Activated CD4-positive, alpha-beta memory T cell treated with anti-CD3 and anti-CD28 coated beads, Interleukin-2, amount 10 ng/mL, durations not matched to agents 7 days and 5 days (primary cell): Measurements from ENCODE around the gene FAM107B. TPM values are rescaled to one million over a fixed set of nuclear protein-coding genes. Genes with fewer than 3 reads are reported as not detected.
A peak's percentile ranks its signal among the peaks of the same experiment; 100 is the strongest.

ENCODE experiments used
- CTCF ChIA-PET: fragments of 350-600 bp; sonication (Branson Sonifier 250); formaldehyde crosslinking; loops from one replicate; lab custom pipeline; 2021; ENCODE audit warnings: antibody characterized with exemption, inconsistent platforms; lab: Charles Lee
- POLR2A ChIA-PET: fragments of 350-600 bp; sonication (Branson Sonifier 250); formaldehyde crosslinking; loops from one replicate; lab custom pipeline; 2021; ENCODE audit warnings: antibody characterized with exemption; lab: Charles Lee
- DNase-seq: peaks from one replicate; pipeline ENCODE4 v3.0.0-alpha.2; 2020
- H3K27ac Mint-ChIP-seq: one replicate; pipeline ENCODE4 v1.8.0; 2021; ENCODE audit warnings: mild to moderate bottlenecking, mixed read lengths
- H3K27me3 Mint-ChIP-seq: one replicate; pipeline ENCODE4 v1.8.0; 2021; ENCODE audit warnings: mixed read lengths
- H3K36me3 Mint-ChIP-seq: one replicate; pipeline ENCODE4 v1.8.0; 2021; ENCODE audit warnings: low read depth, mixed read lengths
- H3K4me1 Mint-ChIP-seq: one replicate; pipeline ENCODE4 v1.8.0; 2021; ENCODE audit warnings: mixed read lengths
- H3K4me3 Mint-ChIP-seq: one replicate; pipeline ENCODE4 v1.8.0; 2021; ENCODE audit warnings: mild to moderate bottlenecking, mixed read lengths
- H3K9me3 Mint-ChIP-seq: one replicate; pipeline ENCODE4 v1.8.0; 2021; ENCODE audit warnings: mixed read lengths
- total RNA-seq, 2 experiments: library from RNA; stranded (reverse); gene quantifications; one replicate each; pipeline ENCODE4 v1.2.3, GENCODE V29; 2021

The FAM107B gene
- total RNA-seq, 2 experiments from 2014 or later = 229 to 235 TPM

DNA sequence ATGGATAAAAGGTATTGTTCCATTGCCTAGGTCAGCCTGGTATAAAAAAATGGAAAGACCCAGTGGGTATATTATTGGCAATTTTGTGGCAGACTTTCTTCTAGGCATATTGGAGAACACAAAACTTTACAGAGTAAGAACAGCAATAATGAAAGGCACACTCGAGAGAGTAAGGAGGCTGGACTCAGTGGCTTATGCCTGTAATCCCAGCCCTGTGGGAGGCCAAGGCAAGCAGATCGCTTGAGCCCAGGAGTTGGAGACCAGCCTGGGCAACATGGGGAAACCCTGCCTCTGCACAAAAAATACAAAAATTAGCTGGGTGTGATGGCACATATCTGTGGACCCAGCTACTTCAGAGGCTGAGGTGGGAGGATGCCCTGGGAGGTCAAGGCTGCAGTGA is 158.2 kb downstream of the FAM107B start:
- Mint-ChIP-seq H3K27ac (no peak overlapping the region), H3K27me3 (no peaks in the 10 kb centered on the region), H3K4me3 (no peak overlapping the region), H3K4me1 (peaks cover 28% of the 10 kb centered on the region), H3K36me3 (no peaks in the 10 kb centered on the region), H3K9me3 (no peaks in the 10 kb centered on the region)
- CTCF ChIA-PET = interaction anchor here (1.1 kb wide), 1 partner anchor 8 kb away, joined by 3 read pairs; no protein-coding TSS in a partner anchor
- no peak for DNase-seq
- POLR2A ChIA-PET = interaction anchor here (0.7 to 1.5 kb wide), 3 partner anchors 11 to 44 kb away, joined by 3 to 5 read pairs (median 4); no protein-coding TSS in a partner anchor

DNA sequence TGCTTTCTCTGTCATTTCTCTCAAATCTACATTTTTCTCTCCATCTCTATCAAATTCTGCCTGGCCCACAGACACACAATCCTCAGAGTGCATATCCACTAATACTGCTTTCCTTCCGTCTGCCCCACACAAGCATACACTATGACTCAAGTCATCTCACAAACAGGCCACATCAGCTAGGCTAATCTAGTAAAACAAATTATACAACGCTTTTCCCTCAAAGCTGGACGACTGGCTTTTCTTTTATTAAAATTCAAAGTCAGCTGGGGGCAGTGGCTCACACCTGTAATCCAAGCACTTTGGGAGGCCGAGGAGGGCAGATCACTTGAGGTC is 161.1 kb downstream of the FAM107B start:
- peaks cover 30% of the 10 kb centered on the region for H3K4me1 Mint-ChIP-seq
- no peak for DNase-seq
- H3K4me3 Mint-ChIP-seq = no peak overlapping the region
- no peaks in the 10 kb centered on the region for H3K9me3 Mint-ChIP-seq
- no peak overlapping the region for H3K27ac Mint-ChIP-seq
- H3K36me3 Mint-ChIP-seq = no peaks in the 10 kb centered on the region
- POLR2A ChIA-PET = interaction anchor here (1.2 to 1.9 kb wide), 2 partner anchors 8 to 9 kb away, joined by 4 to 9 read pairs; no protein-coding TSS in a partner anchor
- CTCF ChIA-PET = no interaction called here
- H3K27me3 Mint-ChIP-seq = no peaks in the 10 kb centered on the region

DNA sequence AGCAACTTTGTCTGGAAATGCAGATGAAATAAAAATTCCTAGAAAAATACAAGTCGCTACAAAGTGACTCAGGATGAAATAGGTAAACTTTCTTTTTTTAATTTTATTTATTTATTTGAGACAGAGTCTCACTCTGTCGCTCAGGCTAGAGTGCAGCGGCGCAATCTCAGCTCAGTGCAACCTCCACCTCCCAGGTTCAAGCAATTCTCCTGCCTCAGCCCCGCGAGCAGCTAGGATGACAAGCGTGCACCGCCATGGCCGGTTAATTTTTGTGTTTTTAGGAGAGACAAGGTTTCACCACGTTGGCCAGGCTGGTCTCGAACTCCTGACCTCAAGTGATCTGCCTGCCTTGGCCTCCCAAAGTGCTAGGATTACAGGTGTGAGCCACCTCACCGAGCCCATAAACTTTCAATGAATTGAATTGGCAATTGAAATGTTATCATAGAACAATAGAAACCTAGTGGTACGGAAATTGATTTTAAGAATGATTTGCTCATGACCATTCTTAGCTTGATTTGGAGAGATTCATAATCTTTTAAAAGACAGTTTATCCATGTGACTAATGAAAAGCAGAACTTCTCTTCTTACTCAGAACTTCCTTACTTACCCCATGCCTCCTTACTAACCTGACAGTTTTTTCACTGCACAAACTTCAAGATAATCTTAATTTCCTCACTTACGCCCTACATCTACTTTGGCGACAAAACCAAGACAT is 161.7 kb downstream of the FAM107B start:
- Mint-ChIP-seq H3K9me3 (no peaks in the 10 kb centered on the region), H3K36me3 (no peaks in the 10 kb centered on the region), H3K4me1 (peaks cover 32% of the 10 kb centered on the region), H3K27ac (no peak overlapping the region), H3K27me3 (no peaks in the 10 kb centered on the region), H3K4me3 (no peak overlapping the region)
- CTCF ChIA-PET = no interaction called here
- no peak for DNase-seq
- POLR2A ChIA-PET = interaction anchor here (1.2 to 1.9 kb wide), 2 partner anchors 8 to 10 kb away, joined by 4 to 9 read pairs; no protein-coding TSS in a partner anchor

DNA sequence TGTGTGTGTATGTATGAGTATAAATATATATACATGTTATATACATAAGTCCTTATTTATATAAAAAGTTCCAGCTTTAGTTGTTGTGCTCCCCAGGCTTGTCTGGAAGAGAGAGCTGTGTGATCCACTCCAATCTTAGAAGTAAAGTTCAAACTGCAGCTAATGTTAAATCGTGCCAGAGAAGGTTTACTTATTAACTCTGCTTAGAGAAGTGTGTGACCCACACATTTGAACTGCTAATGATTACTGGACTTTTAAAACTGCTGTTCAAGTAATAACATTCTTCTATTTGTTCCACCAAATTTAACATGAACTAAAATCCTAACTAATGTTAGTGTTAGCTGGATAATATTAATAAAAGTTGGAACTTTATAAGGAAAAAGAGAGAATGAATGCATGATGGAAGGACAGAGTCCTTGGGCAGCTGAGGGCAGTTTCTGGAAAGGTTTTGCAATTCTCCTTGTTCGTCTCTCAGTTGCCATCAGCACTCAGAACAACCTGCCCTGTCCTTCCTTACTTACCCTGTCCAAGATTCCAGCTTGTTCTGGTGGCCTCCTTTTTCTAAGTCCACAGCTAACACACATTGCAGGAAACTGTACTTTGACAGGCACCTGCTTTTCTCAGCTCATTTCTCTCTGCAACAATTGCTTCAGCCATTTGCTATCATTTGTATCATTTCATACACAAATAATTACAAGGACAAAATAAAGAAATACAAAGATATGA is 162.6 kb downstream of the FAM107B start:
- H3K27ac Mint-ChIP-seq = no peak overlapping the region
- no peak for DNase-seq
- H3K27me3 Mint-ChIP-seq = no peaks in the 10 kb centered on the region
- H3K4me1 Mint-ChIP-seq = peaks cover 31% of the 10 kb centered on the region
- no peaks in the 10 kb centered on the region for H3K9me3 Mint-ChIP-seq
- H3K36me3 Mint-ChIP-seq = peaks cover 2% of the 10 kb centered on the region
- ChIA-PET CTCF (no interaction called here), POLR2A (no interaction called here)
- no peak overlapping the region for H3K4me3 Mint-ChIP-seq

DNA sequence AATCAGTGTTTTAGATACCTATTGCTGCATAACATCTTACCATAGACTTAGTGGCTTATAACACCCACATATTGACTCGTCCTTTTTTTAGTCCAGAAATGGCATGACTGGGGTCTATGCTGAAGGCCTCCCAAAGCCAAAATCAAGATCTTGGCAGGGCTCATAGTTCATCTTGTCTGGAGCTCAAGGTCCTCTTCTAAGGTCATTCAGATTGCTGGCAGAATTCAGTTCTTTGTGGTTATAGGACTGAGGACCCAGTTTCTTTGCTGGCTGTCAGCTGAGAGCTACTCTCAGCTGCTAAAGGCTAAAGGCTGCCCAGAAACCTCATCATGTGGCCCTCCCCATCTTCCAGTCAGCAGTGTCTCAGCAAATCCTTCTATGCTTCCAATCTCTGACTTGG is 165.5 kb downstream of the FAM107B start:
- Mint-ChIP-seq H3K36me3 (peaks cover 14% of the 10 kb centered on the region), H3K27ac (no peak overlapping the region), H3K4me1 (peaks cover 42% of the 10 kb centered on the region), H3K27me3 (no peaks in the 10 kb centered on the region), H3K4me3 (no peak overlapping the region), H3K9me3 (no peaks in the 10 kb centered on the region)
- CTCF ChIA-PET = no interaction called here
- POLR2A ChIA-PET = interaction anchor here (2.3 kb wide), 1 partner anchor 39 kb away, joined by 6 read pairs; no protein-coding TSS in a partner anchor
- DNase-seq = no peak

DNA sequence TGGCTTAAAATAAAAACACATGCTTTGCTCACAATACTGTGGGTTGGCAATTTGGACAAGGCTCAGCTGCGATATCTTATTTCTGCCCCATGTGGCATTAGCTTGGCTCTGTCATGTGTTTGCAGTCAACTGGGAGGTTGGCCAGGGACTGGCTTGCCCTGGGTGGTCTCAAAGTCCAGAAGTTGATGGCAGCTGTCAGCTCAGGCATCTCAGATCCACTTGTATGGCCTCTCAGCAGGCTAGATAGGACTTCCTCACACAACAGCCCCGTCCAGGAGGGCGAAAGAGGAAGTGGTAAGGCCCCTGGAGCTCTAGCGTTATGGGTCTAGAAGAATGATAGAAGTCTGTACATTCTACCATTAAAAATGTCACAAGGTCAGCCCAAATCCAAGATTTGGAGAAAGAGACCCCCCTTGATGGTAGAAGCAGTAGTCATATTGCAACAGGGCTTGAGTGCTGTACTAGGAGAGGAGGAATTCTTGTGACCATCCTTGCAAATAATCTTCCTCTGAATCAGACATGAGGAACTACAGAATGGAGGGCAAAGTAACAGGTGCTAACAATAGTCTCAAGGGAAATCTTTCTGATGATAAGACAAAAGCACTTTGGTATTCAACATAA is 166.2 kb downstream of the FAM107B start:
- ChIA-PET POLR2A (interaction anchor here (2.3 kb wide), 1 partner anchor 40 kb away, joined by 6 read pairs; no protein-coding TSS in a partner anchor), CTCF (no interaction called here)
- H3K4me1 Mint-ChIP-seq = peaks cover 41% of the 10 kb centered on the region
- no peak overlapping the region for H3K4me3 Mint-ChIP-seq
- no peak overlapping the region for H3K27ac Mint-ChIP-seq
- no peaks in the 10 kb centered on the region for H3K27me3 Mint-ChIP-seq
- peaks cover 14% of the 10 kb centered on the region for H3K36me3 Mint-ChIP-seq
- no peak for DNase-seq
- no peaks in the 10 kb centered on the region for H3K9me3 Mint-ChIP-seq

DNA sequence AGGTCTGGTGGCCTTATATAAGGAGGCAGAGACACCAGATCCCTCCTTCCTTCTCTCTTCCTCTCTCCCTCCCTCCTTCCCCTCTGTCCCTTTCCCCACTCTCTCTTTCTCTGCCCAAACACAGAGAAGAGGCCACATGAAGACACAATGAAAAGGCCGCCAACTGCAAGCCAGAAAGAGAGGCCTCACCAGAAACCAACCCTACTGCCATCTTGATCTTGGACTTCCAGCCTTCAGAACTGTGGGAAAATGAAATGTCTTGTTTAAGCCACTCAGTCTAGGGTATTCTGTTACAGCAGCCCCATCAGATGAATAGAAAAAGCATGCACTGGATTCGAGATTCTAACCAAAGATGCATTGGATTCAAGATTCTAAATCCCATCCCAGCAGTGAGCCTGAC is 168.1 kb downstream of the FAM107B start:
- CTCF ChIA-PET = interaction anchor here (1.3 kb wide), 1 partner anchor 70 kb away, joined by 4 read pairs; no protein-coding TSS in a partner anchor
- Mint-ChIP-seq H3K9me3 (no peaks in the 10 kb centered on the region), H3K27ac (no peak overlapping the region), H3K27me3 (no peaks in the 10 kb centered on the region), H3K4me3 (no peak overlapping the region), H3K36me3 (peaks cover 31% of the 10 kb centered on the region), H3K4me1 (peaks cover 38% of the 10 kb centered on the region)
- POLR2A ChIA-PET = interaction anchor here (0.8 to 3.4 kb wide), 4 partner anchors 18 to 39 kb away, joined by 3 to 21 read pairs (median 18); no protein-coding TSS in a partner anchor
- no peak for DNase-seq

DNA sequence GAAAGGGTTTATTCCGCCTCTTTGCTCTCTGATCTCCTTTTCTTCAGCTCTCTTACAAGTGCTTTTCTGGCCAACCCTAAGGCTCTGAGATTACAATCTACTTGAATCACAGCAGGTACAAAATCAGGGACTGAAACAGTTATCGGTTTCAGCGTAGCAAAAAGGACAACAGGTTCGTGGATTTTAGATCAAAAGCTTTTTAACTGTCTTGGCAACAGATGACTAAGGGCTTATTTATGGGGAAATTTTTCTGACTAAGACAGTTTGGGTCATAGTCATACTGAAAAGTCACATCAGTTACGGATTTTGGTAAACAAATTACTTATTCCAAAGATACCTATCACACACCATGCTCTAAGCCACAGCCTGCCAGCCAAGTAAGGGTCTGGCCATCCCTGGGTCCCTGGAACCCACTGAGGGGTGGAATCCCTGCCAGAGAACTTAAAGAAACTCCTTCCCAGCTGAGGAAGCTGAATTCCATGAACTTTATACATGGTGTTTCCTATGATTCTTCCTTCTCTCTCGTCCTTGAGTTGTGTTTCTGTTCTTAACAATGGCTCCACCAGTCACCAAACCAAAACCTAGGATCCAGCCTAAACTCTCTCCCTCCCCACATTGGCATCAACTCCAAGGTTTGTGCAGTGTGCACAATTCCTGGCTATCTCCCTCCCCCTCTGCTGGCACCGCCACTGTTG is 169.3 kb downstream of the FAM107B start:
- Mint-ChIP-seq H3K4me1 (peaks cover 49% of the 10 kb centered on the region), H3K9me3 (no peaks in the 10 kb centered on the region), H3K27ac (peak overlapping the region; percentile 89), H3K27me3 (no peaks in the 10 kb centered on the region), H3K36me3 (peaks cover 43% of the 10 kb centered on the region), H3K4me3 (peak overlapping the region; percentile 94)
- peak; percentile 51 for DNase-seq
- POLR2A ChIA-PET = interaction anchor here (0.5 to 3.4 kb wide), 26 partner anchors 9 to 1257 kb away, joined by 3 to 21 read pairs (median 6); partner anchors contain the start of genes CDNF, HSPA14, MSANTD7 and RPP38
- CTCF ChIA-PET = interaction anchor here (1.3 to 1.5 kb wide), 3 partner anchors 17 to 68 kb away, joined by 3 to 4 read pairs (median 3); no protein-coding TSS in a partner anchor

DNA sequence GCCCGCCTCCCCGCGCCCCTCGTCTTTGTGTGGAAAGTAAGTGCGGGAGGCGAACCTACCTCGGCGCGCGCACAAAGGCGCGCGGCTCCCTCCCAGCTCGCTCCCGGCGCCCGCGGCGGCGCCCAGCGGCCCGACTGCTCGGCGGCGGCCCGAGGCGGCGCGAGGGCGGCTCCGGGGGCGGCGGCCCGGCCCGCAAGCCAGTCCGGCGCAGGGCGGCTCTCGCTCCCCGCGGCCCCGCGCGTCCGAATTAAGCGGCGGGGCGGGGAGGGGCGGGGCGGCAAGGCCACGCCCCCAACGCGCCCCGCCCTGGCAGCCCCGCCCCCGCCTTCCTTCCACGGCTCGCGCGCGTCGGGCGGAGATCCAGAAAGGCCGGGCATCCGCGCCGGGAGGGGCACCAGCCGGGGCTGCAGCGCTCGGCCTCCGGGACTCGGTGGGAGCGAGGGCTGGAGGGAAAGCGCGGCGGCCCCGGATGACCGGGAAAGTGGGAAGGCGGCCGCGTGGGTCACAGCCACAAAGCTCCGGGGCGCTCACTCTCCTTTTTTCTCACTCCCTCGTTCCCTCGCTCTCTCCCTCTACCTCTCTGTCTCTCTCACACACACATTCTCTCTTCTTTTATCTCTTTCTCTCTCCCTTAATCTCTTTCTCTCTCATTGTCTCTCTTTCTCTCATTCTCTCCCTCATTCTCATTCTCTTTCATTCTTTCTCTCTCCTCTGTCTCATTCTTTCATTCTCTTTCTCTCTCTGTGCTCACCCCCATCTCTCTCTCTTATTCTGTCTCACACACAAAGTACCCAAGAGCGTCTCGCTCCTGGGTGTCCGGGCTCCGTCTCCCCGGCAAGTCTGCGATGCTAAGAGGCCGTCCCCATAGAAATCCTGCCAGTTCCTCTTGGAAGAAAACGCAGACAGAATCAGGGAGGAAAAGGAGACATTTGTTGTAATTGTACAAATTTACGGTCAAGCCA is 170.2 kb downstream of the FAM107B start:
- H3K4me3 Mint-ChIP-seq = peak overlapping the region; percentile 94
- CTCF ChIA-PET = interaction anchor here (0.6 to 1.5 kb wide), 3 partner anchors 16 to 62 kb away, joined by 3 read pairs; no protein-coding TSS in a partner anchor
- H3K9me3 Mint-ChIP-seq = no peaks in the 10 kb centered on the region
- peak overlapping the region; percentile 89 for H3K27ac Mint-ChIP-seq
- H3K27me3 Mint-ChIP-seq = no peaks in the 10 kb centered on the region
- peak; percentile 77 for DNase-seq
- H3K36me3 Mint-ChIP-seq = peaks cover 52% of the 10 kb centered on the region
- POLR2A ChIA-PET = interaction anchor here (0.5 to 3.4 kb wide), 27 partner anchors 10 to 1258 kb away, joined by 3 to 21 read pairs (median 5); partner anchors contain the start of genes CDNF, HSPA14, MEIG1 and MSANTD7
- peaks cover 58% of the 10 kb centered on the region for H3K4me1 Mint-ChIP-seq

DNA sequence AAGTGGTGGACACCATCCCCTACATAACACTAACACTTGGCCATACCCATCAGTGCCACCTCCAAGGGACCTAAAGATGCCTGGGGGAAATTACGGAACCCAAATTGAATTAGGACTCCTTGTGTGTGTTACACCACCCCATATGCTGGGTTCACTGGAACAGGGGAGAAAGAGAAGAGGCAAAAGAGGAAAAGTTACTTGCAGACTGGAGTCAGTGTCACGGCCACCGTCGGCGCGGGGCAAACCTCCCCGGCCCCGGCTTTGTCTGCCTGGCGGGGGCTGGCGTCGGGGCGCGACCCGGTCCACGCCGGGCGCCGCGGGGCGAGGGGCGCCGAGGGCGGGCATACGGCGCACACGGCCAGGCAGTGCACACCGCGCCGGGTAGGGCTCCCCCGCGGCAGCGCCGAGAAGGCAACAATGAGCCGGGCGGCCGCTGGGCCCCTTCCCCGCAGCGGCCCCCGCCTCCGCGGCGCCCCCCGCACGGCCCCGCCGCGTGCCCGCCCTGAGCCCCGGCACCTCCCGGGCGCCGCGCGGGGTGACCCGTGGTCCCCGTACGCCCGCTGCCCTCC is 171.1 kb downstream of the FAM107B start:
- H3K4me3 Mint-ChIP-seq = peak overlapping the region; percentile 94
- CTCF ChIA-PET = no interaction called here
- POLR2A ChIA-PET = interaction anchor here (0.8 to 3.4 kb wide), 7 partner anchors 15 to 234 kb away, joined by 3 to 21 read pairs (median 16); partner anchors contain the start of genes CDNF, HSPA14 and MSANTD7
- H3K27me3 Mint-ChIP-seq = no peaks in the 10 kb centered on the region
- H3K36me3 Mint-ChIP-seq = peaks cover 59% of the 10 kb centered on the region
- peak; percentile 35 for DNase-seq
- peaks cover 64% of the 10 kb centered on the region for H3K4me1 Mint-ChIP-seq
- no peaks in the 10 kb centered on the region for H3K9me3 Mint-ChIP-seq
- H3K27ac Mint-ChIP-seq = peak overlapping the region; percentile 88
